Measurements from ENCODE around the gene NOL4L.
A peak's percentile ranks its signal among the peaks of the same experiment; 100 is the strongest.
"Not testable (repeated sequence)": the region's sequence is repeated elsewhere in the genome, so short reads cannot be mapped to it uniquely, and the experiment has no call there.

The NOL4L gene

DNA sequence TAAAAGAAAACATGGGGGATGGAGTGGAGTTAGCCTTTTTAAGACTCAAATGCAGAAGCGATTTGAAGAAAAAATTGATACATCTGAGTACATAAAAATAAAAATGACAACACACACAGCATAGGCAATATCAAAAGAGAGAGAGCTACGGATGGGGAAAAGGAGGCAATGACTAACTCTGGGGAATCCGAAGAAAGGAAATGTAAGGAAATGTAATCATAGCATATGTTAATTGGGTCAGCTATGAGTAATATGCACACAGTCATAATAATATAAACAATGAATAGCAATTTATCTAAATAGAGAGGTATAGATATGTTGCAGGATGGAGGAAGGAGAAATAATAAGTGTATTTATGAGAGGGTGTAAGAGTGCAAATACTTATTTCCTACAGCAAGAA, 83.4 kb downstream of the NOL4L start:
- no peak for DNase-seq

DNA sequence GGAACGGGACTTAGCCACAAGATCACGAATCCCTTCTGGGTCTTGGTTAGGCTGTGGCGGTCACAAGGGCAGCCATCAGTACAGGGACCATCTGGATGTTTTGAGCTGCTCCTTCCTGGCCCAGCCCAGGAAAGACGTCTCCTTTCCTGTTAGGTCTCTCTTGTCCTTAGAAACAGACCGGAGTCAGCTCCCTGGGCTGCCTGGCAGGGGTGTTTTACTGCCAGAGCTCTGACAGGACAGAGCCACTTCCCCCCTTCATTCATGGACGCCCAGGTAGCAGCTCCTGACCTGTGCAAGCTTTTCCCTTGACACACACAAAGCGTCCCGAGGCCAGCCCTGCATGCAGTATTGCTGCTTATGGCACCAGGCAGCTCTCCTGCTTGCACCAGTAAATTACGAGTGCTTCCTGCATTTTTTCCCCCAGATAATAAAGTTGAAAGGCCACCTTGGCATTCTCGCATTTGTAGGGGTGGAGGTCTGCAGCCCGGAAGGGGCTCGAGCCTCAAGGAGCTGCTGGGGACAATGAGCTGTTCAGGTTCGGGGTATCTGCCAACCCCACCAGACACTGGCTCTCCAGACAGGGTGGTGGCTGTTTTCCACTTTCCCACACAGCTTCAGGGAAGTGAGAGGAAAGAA, 87.4 kb downstream of the NOL4L start:
- no peak for DNase-seq

DNA sequence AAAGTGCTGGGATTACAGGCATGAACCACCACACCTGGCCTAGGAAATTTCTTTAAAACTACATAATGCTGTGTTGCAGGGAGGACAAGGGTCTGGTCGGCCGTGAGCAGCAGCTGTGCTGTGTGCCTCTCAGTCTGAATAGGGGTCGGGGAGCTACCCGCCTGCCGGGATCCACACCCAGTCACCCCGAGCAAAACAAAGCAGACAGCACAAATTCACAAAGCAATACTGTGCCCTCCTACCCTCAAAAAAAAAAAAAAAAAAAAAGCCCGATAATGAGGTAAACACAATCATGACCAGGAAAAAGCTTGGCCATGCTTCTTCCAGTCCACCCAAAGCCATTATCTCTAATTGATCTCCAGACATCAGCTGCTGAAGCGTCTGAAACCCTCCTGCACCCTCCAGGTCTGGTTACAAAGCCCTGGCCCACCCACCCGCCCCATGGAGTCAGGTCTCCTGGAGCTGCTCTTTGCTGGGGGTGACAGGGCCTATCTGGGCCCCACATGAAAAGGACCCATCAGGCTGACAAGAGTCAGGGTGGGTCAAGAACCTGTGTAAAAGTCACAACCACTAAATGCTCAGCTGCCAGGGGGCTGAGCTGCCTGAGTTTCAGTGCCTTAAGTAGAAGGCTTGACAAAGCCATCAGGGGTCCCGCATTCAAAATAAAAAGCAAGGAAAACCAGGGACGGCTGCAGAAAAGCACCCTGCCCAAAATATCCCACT, 88.2 kb downstream of the NOL4L start:
- DNase-seq = no peak

DNA sequence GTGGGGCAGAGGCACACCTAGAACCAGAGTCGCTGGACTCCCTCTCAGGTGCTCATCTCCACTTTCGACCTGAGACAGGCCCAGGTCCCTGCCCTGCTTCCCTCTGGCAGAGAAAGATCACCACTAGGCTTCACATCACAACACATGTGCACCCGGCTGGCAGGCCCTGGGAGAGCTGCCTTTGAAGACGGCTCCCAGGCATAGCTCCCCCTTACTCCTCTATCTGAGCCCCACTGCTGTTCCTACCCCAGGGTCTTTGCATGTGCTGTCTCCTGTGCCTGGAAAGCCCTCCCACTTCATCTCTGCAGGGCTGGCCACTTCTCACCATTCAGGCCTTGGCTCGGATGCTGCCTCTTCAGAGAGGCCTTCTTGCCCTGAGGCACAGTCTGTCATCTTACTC, 89.2 kb downstream of the NOL4L start:
- no peak for DNase-seq

DNA sequence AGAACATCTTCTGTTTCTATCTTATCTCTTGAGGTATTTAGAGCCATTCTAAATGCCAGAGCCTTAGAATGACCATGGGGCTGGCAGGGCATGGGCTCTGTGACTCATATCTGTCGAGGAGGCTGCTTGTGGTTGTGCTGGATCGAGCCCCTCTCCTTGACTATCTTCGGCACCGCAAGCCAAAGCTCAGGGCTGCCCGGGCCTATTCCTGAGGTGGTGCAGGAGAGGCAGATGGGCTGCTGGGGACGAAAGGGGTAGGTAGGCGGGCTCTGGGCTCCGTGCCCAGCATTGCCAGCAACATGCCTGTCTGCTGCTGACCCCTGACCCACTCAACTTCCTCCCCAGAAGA, 89.9 kb downstream of the NOL4L start:
- no peak for DNase-seq

DNA sequence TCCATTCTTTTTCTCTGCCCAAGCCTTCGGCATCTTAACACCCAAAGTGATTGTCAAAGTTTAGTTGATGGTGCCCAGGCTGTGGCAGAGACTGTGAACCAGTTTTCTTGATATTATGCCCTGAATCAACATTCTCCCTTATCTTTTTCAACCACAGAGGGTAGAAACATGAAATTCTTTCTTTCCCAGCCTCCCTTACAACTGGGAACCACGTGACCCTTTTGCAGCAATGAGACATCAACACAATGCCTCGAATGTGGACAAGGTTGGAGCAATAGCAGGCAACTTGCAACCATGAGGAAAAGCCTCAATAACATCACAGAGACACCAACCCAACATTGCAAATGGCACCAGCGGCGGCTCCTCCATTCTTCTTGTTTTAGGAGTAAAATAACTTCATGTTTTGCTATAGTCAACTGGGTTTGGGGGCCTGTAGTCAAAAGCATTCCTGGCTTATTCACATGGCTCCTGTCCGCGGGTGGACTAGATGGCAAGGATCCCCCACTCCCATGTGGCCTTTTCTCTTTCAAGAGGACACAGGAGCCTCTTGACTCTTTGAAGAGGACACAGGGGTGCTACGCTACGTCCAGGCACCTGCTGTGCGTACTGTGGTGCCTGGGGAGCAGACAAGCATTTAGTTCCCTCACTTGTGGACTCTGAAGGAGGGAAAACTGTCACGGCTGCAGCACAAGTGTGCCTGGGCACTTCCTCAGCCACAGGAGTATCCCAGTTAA, 90.5 kb downstream of the NOL4L start:
- DNase-seq = no peak

DNA sequence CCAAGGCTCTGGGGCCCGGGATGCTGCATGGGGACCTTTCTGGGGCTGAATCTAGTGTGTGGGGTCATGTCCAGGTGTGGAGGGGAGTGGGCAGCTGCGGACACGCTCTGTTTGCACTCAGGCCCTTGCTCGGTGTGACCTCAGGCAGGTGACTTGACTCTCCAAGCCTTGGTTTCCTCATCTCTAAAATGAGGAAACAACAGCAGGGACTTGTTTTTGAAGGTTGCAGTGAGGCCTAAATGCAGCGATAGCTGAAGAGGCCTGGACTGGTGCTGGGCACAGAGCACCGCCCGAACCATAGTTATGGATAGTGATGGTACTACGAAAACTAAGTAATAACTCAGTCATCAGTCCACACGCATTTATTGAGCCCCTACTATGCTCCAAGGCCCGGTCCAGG, 91.8 kb downstream of the NOL4L start:
- DNase-seq = no peak

DNA sequence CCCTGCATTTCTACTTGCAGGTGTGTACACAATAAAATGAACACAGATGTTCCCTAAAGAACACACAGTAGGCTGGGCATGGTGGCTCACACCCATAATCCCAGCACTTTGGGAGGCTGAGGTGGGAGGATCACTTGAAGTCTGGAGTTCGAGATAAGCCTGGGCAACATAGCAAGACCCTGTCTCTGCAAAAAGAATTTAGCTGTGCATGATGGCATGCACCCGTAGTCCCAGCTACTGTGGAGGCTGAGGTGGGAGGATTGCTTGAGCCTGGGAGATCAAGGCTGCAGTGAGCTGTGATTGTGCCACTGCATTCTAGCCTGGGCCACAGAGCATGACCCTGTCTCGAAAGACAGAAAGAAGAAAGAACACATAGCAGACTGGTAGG, 93.4 kb downstream of the NOL4L start:
- not testable (repeated sequence) for DNase-seq

DNA sequence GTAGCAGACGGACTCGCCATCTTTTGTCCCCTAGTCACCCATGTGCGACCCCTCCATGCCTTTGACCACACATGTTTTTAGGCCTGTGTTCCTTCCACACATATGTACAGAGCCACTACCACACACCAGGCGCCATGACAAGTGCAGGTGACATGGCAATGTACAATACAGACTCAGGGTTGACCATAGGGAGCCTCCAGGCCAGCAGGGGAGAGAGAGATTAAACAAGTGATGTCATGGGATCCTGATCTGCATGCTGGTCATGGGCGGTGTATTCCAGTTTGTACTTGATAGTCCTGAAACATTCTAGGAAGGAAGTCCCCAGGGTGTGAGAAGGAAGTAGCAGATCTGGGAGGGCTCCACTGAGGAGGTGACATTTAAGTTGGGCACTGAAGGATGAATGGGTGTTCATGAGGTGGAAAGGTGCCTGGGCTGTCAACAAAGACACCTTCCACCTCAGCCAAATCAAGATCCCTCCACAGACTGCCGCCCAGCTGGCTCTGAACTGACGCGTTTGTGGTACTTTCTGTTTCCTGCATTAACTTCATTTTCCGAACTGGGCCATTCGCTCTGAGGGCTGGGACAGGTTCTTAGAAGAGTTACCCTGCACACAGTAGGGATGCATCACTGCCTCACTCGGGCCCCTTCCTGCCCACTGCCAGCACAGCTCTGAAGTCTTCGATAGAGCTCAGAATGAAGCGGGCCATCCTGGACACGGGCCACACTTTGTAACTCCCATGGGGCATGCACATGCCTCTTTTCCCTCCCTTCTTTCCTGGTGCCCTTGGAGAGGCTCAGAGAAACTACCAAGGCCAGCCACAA, 94.0 kb downstream of the NOL4L start:
- no peak for DNase-seq

DNA sequence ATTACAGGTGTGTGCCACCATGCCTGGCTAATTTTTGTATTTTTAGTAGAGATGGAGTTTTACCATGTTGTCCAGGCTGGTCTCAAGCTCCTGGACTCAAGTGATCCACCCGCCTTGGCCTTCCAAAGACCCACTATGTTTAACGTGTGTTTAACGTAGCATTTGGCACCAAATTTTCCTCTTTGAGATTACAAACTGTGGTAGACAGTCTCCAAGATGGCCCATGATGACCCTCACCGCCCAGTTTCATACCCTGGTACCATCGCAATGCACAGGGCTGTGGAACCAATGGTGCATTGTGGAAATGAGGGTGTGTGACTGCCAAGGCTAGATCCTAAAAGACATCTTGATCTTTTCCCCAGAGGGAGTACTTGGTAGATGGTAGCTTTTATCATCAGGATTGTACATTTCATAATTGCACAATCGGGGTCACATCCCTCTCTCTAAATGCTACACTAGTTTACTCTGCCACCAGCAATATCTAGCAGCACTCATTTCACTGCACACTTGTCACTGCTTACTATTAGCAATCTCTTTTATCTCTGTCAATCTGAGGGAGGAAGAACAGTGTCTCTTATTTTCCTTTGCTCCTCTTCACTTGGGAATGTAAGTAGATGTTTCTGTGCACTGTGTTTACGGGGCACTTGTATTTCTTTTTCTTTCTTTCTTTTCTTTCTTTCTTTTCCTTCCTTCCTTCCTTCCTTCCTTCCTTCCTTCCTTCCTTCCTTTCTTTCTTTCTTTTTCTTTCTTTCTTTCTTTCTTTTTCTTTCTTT, 96.9 kb downstream of the NOL4L start:
- DNase-seq = no peak

DNA sequence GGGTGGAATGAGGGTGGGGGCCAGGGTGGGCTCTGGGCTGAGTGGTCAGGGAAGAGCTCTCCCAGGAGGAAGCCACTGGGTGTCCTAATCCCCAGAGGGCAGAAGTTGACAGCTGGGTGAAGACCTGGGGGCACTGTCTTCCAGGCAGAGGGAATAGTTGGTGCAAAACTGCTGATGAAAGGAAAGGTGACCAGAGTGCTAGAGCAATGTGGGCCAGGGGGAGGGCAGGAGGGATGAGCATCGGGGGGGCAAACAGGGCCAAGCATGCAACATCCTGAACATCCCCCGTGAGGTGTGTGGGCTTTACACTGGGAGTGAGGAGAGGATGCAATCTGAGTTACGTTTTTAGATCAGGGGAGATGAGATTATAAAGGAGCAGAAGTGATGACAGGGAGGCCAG, 97.8 kb downstream of the NOL4L start:
- DNase-seq = no peak

DNA sequence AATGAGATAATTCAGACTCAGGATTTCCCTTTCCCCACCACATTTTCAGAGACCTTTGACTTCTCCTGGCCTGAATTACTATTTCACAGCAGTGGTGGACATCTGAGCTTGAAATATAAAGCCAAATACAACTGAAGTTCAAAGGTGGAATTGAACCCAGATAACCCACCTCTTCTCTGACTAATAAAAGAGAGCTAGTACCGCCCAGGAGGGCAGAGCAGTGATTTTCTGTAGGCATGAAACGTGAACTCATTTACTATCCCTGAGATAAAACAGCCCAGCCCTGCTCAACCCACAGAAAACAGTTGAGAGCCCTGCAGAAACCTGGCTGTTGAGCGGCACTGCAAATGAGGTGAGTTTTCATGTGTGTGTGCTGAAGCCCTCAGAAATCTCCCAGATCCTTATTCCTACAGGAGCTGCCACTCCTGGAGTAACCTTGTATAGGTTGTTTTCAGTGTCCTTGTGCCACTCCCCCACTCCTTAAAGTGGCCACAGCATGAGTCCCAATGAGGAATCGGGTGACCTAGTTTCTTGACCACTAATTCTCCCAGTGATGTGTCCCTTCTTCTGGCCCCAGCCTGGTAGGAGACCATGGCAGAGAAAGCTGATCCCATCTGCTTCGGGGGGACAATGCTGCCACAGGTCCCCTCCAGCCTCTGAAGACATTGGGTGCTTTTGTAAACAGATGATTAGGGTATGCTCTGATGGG, 99.2 kb downstream of the NOL4L start:
- DNase-seq = no peak

DNA sequence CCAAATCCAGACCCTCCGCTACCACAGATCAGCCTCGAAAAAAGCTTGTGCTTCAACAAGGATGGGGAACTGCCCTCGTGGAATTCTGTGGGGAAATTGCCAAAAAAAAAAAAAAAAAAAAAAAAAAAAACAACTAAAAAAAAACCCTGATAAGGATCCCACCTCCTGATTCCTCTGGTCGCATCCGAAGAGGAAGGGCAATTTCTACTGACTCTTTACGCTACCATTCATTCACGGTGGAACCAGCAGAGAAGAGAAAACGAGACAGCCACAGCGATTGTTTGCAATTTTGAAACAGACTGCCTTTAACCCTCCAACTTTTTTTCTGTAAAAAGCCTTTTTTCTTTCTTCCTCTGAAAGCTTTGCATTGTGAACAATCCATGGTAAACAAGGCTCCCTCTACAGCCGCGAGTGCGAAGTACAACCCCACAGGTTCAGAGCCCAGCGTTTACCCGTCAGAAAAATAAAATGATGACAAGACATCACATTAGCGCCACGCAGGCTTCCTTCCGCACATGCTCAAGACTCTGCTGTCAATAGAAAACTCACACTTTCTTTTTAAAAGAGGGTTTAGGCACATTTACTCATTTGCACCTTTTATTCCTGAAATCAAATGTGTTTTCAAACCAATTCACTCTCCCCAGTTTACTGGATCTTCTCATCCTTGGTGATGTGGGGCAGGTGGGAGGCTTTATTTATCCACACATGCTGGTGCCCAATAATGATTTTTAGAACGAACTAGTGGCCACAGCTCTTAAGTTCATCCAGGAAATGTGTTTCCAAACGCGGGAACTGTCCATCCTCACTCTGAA, 100.0 kb downstream of the NOL4L start:
- peak; percentile 84 for DNase-seq

DNA sequence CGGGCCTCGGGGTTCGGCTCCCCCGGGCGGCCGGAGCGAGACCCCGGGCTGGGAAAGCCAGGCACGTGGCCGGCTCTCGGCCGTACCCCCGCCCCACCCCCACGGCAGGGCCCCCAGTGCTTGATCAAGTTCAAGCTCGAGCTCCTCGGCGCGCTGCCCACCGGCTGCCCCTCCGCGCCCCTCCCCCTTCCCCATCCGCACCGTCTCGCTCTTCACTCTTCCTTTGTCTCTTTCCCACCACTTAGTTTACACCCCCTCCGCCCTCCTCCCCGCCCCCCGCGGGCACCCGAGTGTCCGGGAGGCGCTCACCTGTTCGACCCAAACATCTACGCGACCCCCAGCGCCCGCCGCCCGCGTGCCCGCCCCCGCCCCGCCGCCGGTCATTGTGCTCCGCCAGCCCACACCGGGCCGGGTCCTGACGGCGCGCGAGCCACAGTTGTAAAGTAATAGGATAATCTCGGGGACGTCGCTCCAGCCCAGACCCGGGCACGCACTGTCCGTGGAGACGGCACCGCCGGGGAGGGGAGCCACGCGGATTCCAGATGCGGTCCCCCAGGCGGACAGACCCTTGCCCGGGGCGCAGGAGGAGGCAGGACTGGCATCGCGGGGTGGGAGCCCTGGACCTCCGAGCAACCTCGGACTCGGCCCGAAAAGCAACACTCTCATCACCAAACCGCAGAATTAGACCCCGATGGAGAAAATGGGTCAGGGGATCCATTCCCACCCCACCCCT, 100.7 kb downstream of the NOL4L start:
- DNase-seq = peak; percentile 29

DNA sequence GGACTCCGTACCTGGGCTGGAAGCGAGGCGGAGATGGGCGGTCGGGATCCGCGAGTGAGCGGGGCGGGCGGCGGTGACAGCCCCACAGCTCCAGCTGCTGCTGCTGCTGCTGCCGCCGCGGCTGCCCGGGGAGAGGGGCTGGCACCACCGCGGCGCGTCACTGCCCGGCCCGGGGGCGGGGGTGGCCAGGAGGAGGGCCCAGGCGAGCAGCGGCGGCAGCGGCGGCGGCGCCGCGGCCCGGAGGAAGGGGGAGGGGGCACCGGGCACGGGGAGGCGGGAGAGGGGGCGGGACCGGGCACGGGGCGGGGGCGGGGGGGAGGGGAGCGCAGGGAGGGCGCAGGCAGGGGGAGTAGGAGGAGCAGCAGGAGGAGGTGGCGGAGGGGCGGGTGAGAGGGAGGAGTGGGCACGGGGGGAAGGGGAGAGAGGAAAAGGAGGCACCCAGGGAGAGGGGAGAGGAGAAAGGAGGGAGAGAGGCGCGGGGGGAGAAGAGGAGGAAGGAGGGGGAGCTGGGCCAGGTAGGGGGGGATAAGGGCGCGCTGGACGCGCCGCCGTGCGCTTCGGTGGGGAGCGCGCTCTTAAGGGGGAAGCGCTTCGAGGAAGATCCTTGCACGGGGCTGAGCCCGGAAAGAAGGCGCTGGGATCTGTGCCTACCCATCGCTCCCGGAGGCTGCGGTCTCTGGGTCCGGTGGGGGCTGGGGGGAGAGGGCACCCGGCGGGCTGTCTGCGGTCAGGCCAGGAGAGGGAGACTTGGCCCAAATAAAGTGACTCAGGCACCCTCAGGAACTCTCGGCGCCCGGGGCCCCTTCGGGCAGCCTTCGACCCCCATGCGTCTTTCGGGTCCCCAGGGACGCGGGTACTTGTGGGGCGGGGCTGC, 101.5 kb downstream of the NOL4L start:
- DNase-seq = peak; percentile 66

DNA sequence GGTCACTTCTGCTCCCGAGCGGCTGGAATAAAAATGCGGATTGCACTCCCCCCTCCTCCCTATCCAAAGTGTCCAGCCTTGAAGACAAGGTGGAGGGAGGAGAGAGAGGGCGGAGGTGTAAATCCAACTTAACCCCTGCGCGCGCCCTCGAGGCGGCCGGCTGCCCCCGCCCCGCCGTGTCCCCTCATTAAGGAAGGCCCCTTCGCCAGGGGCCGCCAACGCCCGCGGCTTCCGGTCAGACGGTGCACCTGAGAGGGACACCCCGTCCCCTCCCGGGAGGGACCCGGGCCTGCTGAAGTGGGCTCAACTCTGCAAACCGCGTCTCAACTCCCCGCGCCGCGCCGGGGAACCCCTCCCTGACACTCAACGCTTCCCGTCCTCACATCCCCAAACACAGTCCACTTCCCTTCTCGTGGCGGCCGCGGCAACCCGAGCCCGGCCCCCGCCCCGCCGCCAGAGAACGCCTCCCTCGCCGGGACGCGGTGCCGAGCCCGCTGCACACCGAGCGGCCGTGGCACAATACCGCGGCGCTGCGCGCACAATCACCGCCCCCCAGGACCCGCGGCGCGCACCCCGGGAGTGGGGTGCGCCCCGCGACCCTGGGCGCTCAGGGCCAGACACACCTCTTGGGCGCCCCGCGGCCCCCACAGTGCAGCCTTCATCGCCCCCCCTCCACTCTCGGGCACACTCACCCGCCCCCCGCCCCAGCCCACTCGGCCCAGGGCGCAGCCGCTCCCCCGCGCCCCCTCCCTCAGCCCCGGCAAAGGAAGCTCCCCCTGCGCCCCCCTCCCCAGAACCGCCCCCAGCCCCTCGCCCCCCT, 102.5 kb downstream of the NOL4L start:
- peak; percentile 22 for DNase-seq

DNA sequence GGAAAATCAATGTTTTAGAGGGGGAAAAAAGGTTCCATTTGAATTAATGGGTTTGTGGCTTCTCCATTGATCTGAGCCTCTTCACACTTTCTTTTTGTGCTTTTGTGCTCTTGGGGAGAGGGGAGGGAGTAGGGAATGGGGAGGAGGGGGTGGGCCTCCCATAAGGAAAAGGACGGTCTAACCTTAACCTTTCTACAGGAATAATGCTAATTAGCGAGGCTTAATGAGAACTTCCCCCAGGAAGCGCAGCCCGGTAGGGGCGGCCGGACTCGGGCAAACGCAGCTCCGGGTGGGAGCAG, 103.0 kb downstream of the NOL4L start:
- DNase-seq = no peak

DNA sequence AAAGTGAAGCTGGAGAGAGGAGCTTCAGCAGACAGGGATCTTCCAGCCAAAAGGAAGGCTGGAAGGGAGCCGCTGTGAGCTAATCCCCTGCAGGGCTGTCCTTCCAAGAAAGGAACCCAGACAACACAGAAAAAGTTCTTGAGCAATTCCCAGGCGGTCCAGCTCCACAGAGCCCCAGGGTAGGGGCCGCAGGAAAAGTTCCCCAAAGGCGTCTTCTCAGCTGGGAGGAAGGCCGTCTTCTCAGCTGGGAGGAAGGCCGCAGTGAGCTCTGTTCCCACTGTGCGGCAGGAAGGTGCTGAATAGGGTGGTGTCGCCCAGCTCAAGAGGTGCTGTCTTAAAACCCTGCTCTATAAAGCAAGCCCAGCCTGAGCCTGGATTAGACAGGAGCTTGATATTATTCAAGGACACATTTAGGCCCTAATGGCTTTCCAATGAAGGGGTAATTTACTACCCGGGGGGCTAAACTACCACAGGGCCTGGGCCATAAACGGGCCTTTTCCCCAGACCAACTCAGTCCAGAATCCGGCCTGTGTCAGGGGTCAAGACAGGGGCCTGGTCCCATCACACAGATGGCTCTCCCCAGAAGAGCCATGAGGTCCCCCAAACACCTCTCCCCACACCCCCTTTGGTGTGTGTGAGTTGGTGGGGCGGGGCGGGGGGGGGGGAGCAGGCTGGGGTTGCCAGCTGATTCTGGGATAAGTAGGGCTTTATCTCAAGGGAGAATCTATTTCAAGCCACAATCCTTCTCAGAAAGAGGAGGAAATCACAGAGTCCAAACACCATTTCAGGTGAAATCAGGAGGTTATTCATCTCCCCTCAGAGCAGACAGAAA, 103.6 kb downstream of the NOL4L start:
- no peak for DNase-seq

All from activated CD4-positive, alpha-beta T cell treated with anti-CD3 and anti-CD28 coated beads, Interleukin-2, amount 50 U/mL, for 1 hour (primary cell).